GM12875 (cell line): ENCODE results near the gene ALOXE3.

Experiments
- H3K4me3 ChIP-seq: one replicate; pipeline ENCODE4 v1.5.1; 2011; ENCODE audit warnings: low read depth, low read length, control low read depth
- CTCF ChIP-seq: IDR thresholded peaks from 2 replicates; pipeline ENCODE4 v1.5.1; 2011; ENCODE audit warnings: low read depth, mild to moderate bottlenecking, control low read depth, inconsistent platforms, low read length, moderate library complexity, borderline replicate concordance; ENCODE audit not compliant: insufficient read depth

The ALOXE3 gene

GRCh38 chr17:8123695-8124349, 5.5 kb upstream of the ALOXE3 start, which contains the start of gene HES7:
TSS of gene HES7 (minus strand) at chr17:8124106. CDS start at chr17:8124084, 22 bp downstream.
- TF ChIP-seq CTCF: no peak
- H3K4me3 ChIP-seq: peak within 1 kb of the TSS; percentile 59

- TF ChIP-seq CTCF: no peak
Observed at GRCh38 chr17:8122924-8123694, 4.8 kb upstream of the ALOXE3 start.

GRCh38 chr17:8122422-8122923, 4.2 kb upstream of the ALOXE3 start:
- peak overlapping the region; percentile 59 for H3K4me3 ChIP-seq
- TF ChIP-seq CTCF: no peak

More at GRCh38 chr17:8122924-8123694, 4.8 kb upstream of the ALOXE3 start:
- H3K4me3 ChIP-seq: peak overlapping the region; percentile 59

GRCh38 chr17:8121681-8122421, 3.5 kb upstream of the ALOXE3 start:
- peak overlapping the region; percentile 59 for H3K4me3 ChIP-seq

GRCh38 chr17:8121407-8121680, 3.0 kb upstream of the ALOXE3 start:
- TF ChIP-seq CTCF: no peak

More at GRCh38 chr17:8121681-8122421, 3.5 kb upstream of the ALOXE3 start:
- TF ChIP-seq CTCF: peak; percentile 83

GRCh38 chr17:8120520-8121406, 2.4 kb upstream of the ALOXE3 start:
- peak; percentile 45 for TF ChIP-seq CTCF
- peak overlapping the region; percentile 59 for H3K4me3 ChIP-seq

More at GRCh38 chr17:8121407-8121680, 3.0 kb upstream of the ALOXE3 start:
- H3K4me3 ChIP-seq: peak overlapping the region; percentile 59
